ENCODE results near the gene HAT1. TPM values are rescaled to one million over a fixed set of nuclear protein-coding genes. Genes with fewer than 3 reads are reported as not detected.

Gene HAT1
- total RNA-seq, 4 donors from 2014 or later = 8.7 to 19.0 (median 12.3) TPM

GRCh38 chr2:171956135-171956825 is 34.0 kb downstream of the HAT1 start:
- no peaks in the 10 kb centered on the region for H3K9me3 ChIP-seq
- H3K36me3 ChIP-seq = peaks cover 0 to 4% (median 0%) of the 10 kb centered on the region in 3 donors
- DNase-seq = no peak
- H3K27me3 ChIP-seq = no peaks in the 10 kb centered on the region
- no peak for TF ChIP-seq POLR2A (IDR thresholded peaks at IDR 0.05)
- TF ChIP-seq CTCF (IDR thresholded peaks at IDR 0.05) = no peak
- H3K27ac ChIP-seq = no peak overlapping the region
- no peaks in the 10 kb centered on the region for H3K4me1 ChIP-seq
- no peak overlapping the region for H3K4me3 ChIP-seq

DNA sequence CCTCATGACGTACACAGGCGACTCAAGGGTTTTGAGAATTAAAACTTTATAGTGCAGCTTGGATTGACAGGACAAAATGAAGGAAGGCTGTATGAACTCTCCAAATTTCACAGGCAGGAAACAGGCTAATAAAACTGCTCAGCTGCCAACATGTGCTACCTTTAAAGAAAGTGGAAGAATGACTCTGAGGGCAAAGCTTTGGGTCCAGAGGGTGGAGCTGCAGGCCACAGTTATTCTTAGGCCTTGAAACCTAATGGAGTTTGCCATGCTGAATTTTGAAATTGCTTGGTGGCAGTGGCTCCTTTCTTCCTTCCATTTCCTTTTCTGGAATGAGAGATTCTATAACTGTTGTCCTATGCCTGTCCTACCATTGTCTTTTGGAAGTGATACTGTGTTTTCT is 34.8 kb downstream of the HAT1 start:
- Histone ChIP-seq H3K27me3 (no peaks in the 10 kb centered on the region), H3K4me3 (no peak overlapping the region), H3K36me3 (peaks cover 0 to 4% (median 0%) of the 10 kb centered on the region in 3 donors), H3K4me1 (no peaks in the 10 kb centered on the region), H3K9me3 (no peaks in the 10 kb centered on the region), H3K27ac (no peak overlapping the region)
- no peak for DNase-seq
- peak in 1 of 6 experiments; percentile 12 for TF ChIP-seq CTCF (IDR thresholded peaks at IDR 0.05)
- no peak for TF ChIP-seq POLR2A (IDR thresholded peaks at IDR 0.05)

DNA sequence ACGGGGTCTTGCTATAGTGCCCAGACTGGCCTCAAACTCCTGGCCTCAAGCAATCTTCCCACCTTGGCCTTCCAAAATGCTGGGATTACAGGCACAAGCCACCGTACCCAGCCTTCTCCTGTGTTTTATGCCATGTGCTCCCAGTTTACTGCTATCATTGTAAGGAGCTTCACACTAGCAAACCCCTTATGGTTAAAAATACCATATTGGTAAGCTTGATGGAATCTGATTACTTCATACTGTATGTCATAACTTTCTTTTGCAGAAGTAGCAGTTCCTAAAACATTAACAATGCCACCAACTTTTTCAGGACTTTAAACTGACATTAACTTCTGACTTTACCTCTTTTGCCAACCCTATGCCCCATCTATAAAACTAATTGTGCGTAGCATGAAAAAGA is 36.2 kb downstream of the HAT1 start:
- no peak overlapping the region for H3K4me3 ChIP-seq
- no peak overlapping the region for H3K27ac ChIP-seq
- H3K9me3 ChIP-seq = no peaks in the 10 kb centered on the region
- TF ChIP-seq CTCF (IDR thresholded peaks at IDR 0.05) (no peak), POLR2A (IDR thresholded peaks at IDR 0.05) (no peak)
- no peaks in the 10 kb centered on the region for H3K27me3 ChIP-seq
- H3K36me3 ChIP-seq = no peaks in the 10 kb centered on the region
- DNase-seq = no peak
- H3K4me1 ChIP-seq = no peaks in the 10 kb centered on the region

DNA sequence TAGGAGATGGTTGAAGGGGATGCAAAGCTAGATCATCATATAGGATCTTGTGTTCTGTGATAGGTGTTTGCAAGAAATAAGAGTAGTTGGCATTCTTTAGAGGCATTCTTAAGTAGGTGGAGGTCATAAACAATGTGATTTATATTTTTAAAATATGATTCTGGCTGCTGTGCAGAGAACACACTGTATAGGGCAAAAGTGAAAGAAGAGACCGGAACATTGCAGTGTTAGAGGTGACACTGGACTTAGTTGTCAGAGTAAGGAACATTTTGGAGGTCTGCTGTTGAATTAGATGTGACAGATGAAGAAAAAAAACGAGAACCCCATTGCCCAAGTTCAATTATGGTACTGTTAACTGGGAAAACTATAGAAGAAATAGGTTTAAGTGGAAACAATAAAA is 37.7 kb downstream of the HAT1 start:
- DNase-seq = no peak
- H3K36me3 ChIP-seq = no peaks in the 10 kb centered on the region
- H3K27ac ChIP-seq = no peak overlapping the region
- TF ChIP-seq CTCF (IDR thresholded peaks at IDR 0.05) (no peak), POLR2A (IDR thresholded peaks at IDR 0.05) (no peak)
- no peaks in the 10 kb centered on the region for H3K9me3 ChIP-seq
- H3K4me3 ChIP-seq = no peak overlapping the region
- H3K27me3 ChIP-seq = no peaks in the 10 kb centered on the region
- no peaks in the 10 kb centered on the region for H3K4me1 ChIP-seq

DNA sequence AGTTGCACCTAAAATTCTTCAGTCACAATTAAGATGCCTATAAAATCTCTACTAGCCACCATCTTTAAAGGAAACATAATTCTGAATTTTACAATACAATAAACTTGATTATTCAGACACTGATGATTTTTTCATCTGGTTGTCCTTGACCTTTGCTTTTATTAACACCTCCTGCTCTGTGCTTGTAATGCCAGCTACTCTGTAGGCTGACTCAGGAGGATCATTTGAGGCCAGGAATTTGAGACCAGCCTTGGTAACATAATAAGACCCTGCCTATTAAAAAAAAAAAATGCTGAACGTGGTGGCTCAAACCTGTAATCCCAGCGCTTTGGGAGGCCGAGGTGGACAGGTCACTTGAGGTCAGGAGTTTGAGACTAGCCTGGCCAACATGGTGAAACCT is 38.3 kb downstream of the HAT1 start:
- no peak overlapping the region for H3K27ac ChIP-seq
- DNase-seq = no peak
- no peak overlapping the region for H3K4me3 ChIP-seq
- TF ChIP-seq POLR2A (IDR thresholded peaks at IDR 0.05) = no peak
- no peak for TF ChIP-seq CTCF (IDR thresholded peaks at IDR 0.05)
- H3K4me1 ChIP-seq = no peaks in the 10 kb centered on the region
- peaks cover 0 to 1% (median 0%) of the 10 kb centered on the region in 3 donors for H3K36me3 ChIP-seq
- no peaks in the 10 kb centered on the region for H3K27me3 ChIP-seq
- H3K9me3 ChIP-seq = no peaks in the 10 kb centered on the region

Measured in Peyer's patch (tissue), 4 donors.